GM12878 (cell line): ENCODE data around the gene LILRB5. TPM values are rescaled to one million over a fixed set of nuclear protein-coding genes. Genes with fewer than 3 reads are reported as not detected.
"Not testable (repeated sequence)": the region's sequence is repeated elsewhere in the genome, so short reads cannot be mapped to it uniquely, and the experiment has no call there.

ENCODE experiments used
- ATAC-seq: fragments of 200-7000 bp; cut with Tn5 transposase; 3 replicates; pipeline ENCODE4 v1.9.1; 2020; ENCODE audit warnings: mild to moderate bottlenecking, moderate library complexity
- BruUV-seq: library from RNA; stranded (reverse); fragments of 400-500 nt; replicated peaks from 2 replicates; lab custom pipeline; 2021; lab: Mats Ljungman, UMichigan
- CTCF ChIA-PET: fragments of 300-600 bp; sonication (Branson Sonifier 250); formaldehyde crosslinking; extraction: SDS; loops from one replicate; lab custom pipeline; 2021; ENCODE audit warnings: inconsistent platforms; lab: Yijun Ruan, JAX
- POLR2A ChIA-PET: fragments of 350-600 bp; formaldehyde crosslinking; extraction: SDS; loops from one replicate; lab custom pipeline; 2021; ENCODE audit warnings: inconsistent platforms; lab: Charles Lee
- RAD21 ChIA-PET: fragments of 300-600 bp; sonication (Branson Sonifier 250); formaldehyde crosslinking; loops from one replicate; lab custom pipeline; 2023; ENCODE audit warnings: antibody characterized with exemption; ENCODE audit not compliant: unreplicated experiment; lab: Charles Lee
- SMC1A ChIA-PET: fragments of 300-600 bp; sonication (Branson Sonifier 250); formaldehyde crosslinking; loops from one replicate; lab custom pipeline; 2023; ENCODE audit not compliant: unreplicated experiment, uncharacterized antibody; lab: Charles Lee
- DNase-seq: peaks from one replicate; pipeline ENCODE4 v3.0.0-alpha.2; 2011; ENCODE audit warnings: low read depth, low spot score
- FAIRE-seq: peaks from 3 replicates; lab custom pipeline; 2011; peaks lifted over from hg19 to GRCh38; lab: Jason Lieb, UNC
- H2AFZ ChIP-seq: 2 replicates; pipeline ENCODE4 v1.6.0; 2011; ENCODE audit warnings: low read depth, low read length, control low read depth; ENCODE audit not compliant: control insufficient read depth
- H3K27ac ChIP-seq: 2 replicates; pipeline ENCODE4 v1.5.1; 2011; ENCODE audit warnings: control low read depth; ENCODE audit not compliant: control insufficient read depth, insufficient read depth
- H3K27me3 ChIP-seq, 2 experiments: replicated peaks in 1 of 2; 2 replicates each; pipeline versions ENCODE4 v1.6.0 to v1.6.1; 2011; ENCODE audit warnings: low read length in 1 of 2; ENCODE audit not compliant: control insufficient read depth in 2 of 2, insufficient read depth in 2 of 2
- H3K36me3 ChIP-seq, 2 experiments: 2 replicates each; pipeline ENCODE4 v1.5.1; 2011; ENCODE audit warnings: low read length in 1 of 2; ENCODE audit not compliant: control insufficient read depth in 2 of 2, insufficient read depth in 2 of 2
- H3K4me1 ChIP-seq: 2 replicates; pipeline ENCODE4 v1.6.1; 2011; ENCODE audit warnings: mild to moderate bottlenecking, low read length, moderate library complexity, mixed read lengths; ENCODE audit not compliant: control insufficient read depth, insufficient read depth
- H3K4me2 ChIP-seq: 2 replicates; pipeline ENCODE4 v1.6.0; 2011; ENCODE audit warnings: control low read depth; ENCODE audit not compliant: control insufficient read depth, insufficient read depth
- H3K4me3 ChIP-seq: fragments of 200-600 bp; sonication (generic); 2 replicates; pipeline ENCODE4 v1.5.1; 2016
- H3K79me2 ChIP-seq: 2 replicates; pipeline ENCODE4 v1.6.0; 2011; ENCODE audit warnings: low read length; ENCODE audit not compliant: control insufficient read depth, insufficient read depth
- H3K9ac ChIP-seq: 2 replicates; pipeline ENCODE4 v1.8.0; 2011; ENCODE audit warnings: low read length, control low read depth, mixed read lengths; ENCODE audit not compliant: control insufficient read depth, insufficient read depth
- H3K9me3 ChIP-seq: replicated peaks from 3 replicates; pipeline ENCODE4 v1.5.1; 2011; ENCODE audit warnings: mild to moderate bottlenecking, low read length; ENCODE audit not compliant: control insufficient read depth, insufficient read depth
- H4K20me1 ChIP-seq: 2 replicates; pipeline ENCODE4 v1.6.0; 2011; ENCODE audit not compliant: control insufficient read depth, insufficient read depth
- CBX3 ChIP-seq: fragments of 200-600 bp; sonication (generic); IDR thresholded peaks from 2 replicates; pipeline ENCODE4 v1.6.1; 2016; ENCODE audit warnings: low read depth, borderline replicate concordance
- RELA ChIP-seq: fragments of 450-650 bp; IDR thresholded peaks from 2 replicates; pipeline ENCODE4 v1.8.0; 2014; ENCODE audit warnings: borderline replicate concordance; ENCODE audit not compliant: partially characterized antibody
- ZSCAN29 ChIP-seq: fragments of 450-650 bp; IDR thresholded peaks from 2 replicates; pipeline ENCODE4 v1.6.1; 2017; ENCODE audit warnings: mild to moderate bottlenecking, moderate library complexity
- WGBS: methylation state at CpG from one replicate; pipeline ENCODE4 v1.1.6; 2016; ENCODE audit warnings: low lambda C conversion rate; ENCODE audit not compliant: insufficient replicate concordance, insufficient coverage; ENCODE audit errors: missing lambda C conversion rate; 5-methylcytosine and 5-hydroxymethylcytosine counted together
- in situ Hi-C: fragments of 300-500 bp; cut with MboI; formaldehyde crosslinking; loops from 9 replicates; pipeline ENCODE4 v1.14.3; 2018; ENCODE audit warnings: mixed read lengths
- intact Hi-C: fragments of 100-400 bp; cut with micrococcal nuclease; formaldehyde crosslinking; loops from one replicate; pipeline ENCODE4 v1.14.2; 2022; ENCODE audit not compliant: unreplicated experiment
- polyA plus RNA-seq, 11 experiments: library from polyadenylated mRNA; depleted of rRNA in 4 of 11; unstranded in 6 of 11; stranded (reverse) in 5 of 11; fragments of >200 nt; fragmentation: Nextera tagmentation in 4 of 11; fragmentation: Illumina TruSeq in 1 of 11; extraction: Ambion mirVana in 4 of 11; extraction: Trizol in 1 of 11; gene quantifications; 1 replicate in 1 of 11; 2 replicates in 10 of 11; pipeline versions ENCODE4 v1.2.1 to v1.2.3, GENCODE V29; 2011 to 2016; ENCODE audit warnings: inconsistent platforms in 2 of 11, missing spikeins in 2 of 11, low read depth in 1 of 11
- total RNA-seq, 4 experiments: library from RNA; depleted of rRNA in 3 of 4; stranded (reverse); fragments of >200 nt in 3 of 4; fragmentation: Illumina TruSeq in 1 of 4; extraction: Trizol in 1 of 4; gene quantifications; 2 replicates each; pipeline versions ENCODE4 v1.2.1 to v1.2.3, GENCODE V29; 2013 to 2021
- TF ChIP-seq, protein P1 (sequence below): fragments of 450-650 bp; IDR thresholded peaks from 2 replicates; pipeline ENCODE4 v1.6.1; 2017; ENCODE audit warnings: mild to moderate bottlenecking, moderate library complexity

Gene LILRB5
- total and polyA plus RNA-seq, 10 of the 15 experiments (the other 5 are each of a cell fraction or from before 2014, with no cell fraction given), result 0.01 to 0.13 TPM; not detected in 8

DNA sequence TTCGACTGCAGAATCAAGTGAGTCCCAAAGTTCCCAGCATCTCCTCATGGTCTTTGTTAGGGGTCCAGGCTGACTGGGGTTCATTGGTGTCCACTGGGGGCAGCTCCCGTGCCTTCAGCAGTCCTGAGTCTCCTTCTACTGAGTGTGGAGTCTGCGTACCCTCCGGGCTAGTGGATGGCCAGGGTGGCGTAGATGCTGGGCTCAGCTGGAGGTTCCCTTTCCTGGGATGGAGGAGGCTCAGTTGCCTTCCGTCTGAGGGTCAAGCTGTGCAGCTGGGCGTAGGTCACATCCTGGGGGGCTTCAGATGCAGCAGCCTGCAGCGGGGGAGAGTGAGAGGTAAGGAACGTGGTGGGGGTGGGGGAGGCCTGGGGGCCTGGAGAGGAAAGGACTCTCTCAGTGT is 17.4 kb upstream of the LILRB5 start:
- BruUV-seq, H3K27ac ChIP-seq, H3K9me3 ChIP-seq, RAD21 ChIA-PET, H3K79me2 ChIP-seq, intact Hi-C loops, H2AFZ ChIP-seq, H3K27me3 ChIP-seq, in situ Hi-C loops, H3K4me1 ChIP-seq, H3K36me3 ChIP-seq, H3K4me2 ChIP-seq, FAIRE-seq, POLR2A ChIA-PET, DNase-seq, ATAC-seq, CTCF ChIA-PET, H3K9ac ChIP-seq, H3K4me3 ChIP-seq, SMC1A ChIA-PET, H4K20me1 ChIP-seq: not testable (repeated sequence)
- whole genome bisulfite sequencing, result 34% methylated on average over 7 of the region's 9 CpGs

DNA sequence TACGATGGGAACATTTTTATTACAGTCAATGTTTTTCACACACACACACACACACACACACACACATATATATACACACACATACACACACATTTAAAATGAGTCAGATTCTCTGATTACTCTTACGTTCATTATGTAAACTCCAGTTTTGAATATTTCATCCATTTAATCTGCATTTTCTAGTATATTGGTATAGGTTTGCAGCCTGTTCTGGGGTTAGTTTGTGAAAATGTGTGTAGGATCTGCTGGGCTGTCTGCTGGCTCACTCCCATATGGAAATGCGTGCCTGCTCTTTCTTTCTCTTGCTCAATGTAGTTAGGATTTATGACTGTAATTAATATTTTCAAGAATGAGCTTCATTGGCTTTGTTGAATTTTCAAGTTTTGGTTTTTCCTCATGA is 16.7 kb upstream of the LILRB5 start:
- BruUV-seq, result no TSS peak
- ATAC-seq (no peak), DNase-seq (no peak), FAIRE-seq (no peak)
- in situ Hi-C loops, result no loop called here
- POLR2A ChIA-PET, result no interaction called here
- Histone ChIP-seq H3K4me3 (no peak overlapping the region), H3K4me1 (no peaks in the 10 kb centered on the region), H3K27ac (no peak overlapping the region), H4K20me1 (no peaks in the 10 kb centered on the region), H3K36me3 (no peaks in the 10 kb centered on the region), H3K9me3 (no peaks in the 10 kb centered on the region; the same call in 2 of the 3 replicates), H3K9ac (no peak overlapping the region), H3K27me3 (no peaks in the 10 kb centered on the region; a peak in 1 of 4 replicates), H3K79me2 (no peaks in the 10 kb centered on the region), H3K4me2 (no peak overlapping the region), H2AFZ (no peak overlapping the region)
- SMC1A ChIA-PET, result interaction anchor here (0.6 kb wide), 1 partner anchor 156 kb away, joined by 3 read pairs; no protein-coding TSS in a partner anchor
- TF ChIP-seq ZSCAN29, result no peak
- TF ChIP-seq, protein P1, sequence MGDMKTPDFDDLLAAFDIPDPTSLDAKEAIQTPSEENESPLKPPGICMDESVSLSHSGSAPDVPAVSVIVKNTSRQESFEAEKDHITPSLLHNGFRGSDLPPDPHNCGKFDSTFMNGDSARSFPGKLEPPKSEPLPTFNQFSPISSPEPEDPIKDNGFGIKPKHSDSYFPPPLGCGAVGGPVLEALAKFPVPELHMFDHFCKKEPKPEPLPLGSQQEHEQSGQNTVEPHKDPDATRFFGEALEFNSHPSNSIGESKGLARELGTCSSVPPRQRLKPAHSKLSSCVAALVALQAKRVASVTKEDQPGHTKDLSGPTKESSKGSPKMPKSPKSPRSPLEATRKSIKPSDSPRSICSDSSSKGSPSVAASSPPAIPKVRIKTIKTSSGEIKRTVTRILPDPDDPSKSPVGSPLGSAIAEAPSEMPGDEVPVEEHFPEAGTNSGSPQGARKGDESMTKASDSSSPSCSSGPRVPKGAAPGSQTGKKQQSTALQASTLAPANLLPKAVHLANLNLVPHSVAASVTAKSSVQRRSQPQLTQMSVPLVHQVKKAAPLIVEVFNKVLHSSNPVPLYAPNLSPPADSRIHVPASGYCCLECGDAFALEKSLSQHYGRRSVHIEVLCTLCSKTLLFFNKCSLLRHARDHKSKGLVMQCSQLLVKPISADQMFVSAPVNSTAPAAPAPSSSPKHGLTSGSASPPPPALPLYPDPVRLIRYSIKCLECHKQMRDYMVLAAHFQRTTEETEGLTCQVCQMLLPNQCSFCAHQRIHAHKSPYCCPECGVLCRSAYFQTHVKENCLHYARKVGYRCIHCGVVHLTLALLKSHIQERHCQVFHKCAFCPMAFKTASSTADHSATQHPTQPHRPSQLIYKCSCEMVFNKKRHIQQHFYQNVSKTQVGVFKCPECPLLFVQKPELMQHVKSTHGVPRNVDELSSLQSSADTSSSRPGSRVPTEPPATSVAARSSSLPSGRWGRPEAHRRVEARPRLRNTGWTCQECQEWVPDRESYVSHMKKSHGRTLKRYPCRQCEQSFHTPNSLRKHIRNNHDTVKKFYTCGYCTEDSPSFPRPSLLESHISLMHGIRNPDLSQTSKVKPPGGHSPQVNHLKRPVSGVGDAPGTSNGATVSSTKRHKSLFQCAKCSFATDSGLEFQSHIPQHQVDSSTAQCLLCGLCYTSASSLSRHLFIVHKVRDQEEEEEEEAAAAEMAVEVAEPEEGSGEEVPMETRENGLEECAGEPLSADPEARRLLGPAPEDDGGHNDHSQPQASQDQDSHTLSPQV, result no peak
- no peak for TF ChIP-seq RELA
- no peak for TF ChIP-seq CBX3
- WGBS, result 17% methylated on average over 3 of the region's 3 CpGs
- RAD21 ChIA-PET, result no interaction called here
- CTCF ChIA-PET, result interaction anchor here (0.8 kb wide), 1 partner anchor 21 kb away, joined by 3 read pairs; no protein-coding TSS in a partner anchor
- intact Hi-C loops, result no loop called here

DNA sequence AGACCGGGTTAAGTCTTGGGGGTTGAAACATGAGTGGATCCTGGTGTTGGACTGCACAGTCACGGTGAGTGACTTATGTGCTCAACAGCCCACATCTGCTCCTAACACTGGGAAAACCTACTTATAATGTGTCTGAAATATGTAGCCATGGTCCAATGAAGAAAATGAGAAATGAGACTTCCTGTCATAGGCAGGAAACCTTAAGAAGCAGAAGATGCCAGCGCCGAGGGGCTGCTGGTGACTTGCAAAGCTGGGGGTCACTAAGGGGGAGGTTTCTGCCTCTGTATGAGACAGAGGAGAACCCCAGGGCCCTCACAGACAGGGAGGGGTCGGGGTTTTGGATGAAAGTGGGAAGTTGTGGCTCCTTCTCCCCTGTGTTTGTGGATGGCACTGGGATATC is 15.1 kb upstream of the LILRB5 start:
- SMC1A ChIA-PET, POLR2A ChIA-PET, H3K27me3 ChIP-seq, RAD21 ChIA-PET, H4K20me1 ChIP-seq, H3K79me2 ChIP-seq, H3K4me1 ChIP-seq, intact Hi-C loops, H3K9ac ChIP-seq, CTCF ChIA-PET, H3K9me3 ChIP-seq, BruUV-seq, DNase-seq, FAIRE-seq, ATAC-seq, H3K27ac ChIP-seq, H2AFZ ChIP-seq, H3K4me3 ChIP-seq, in situ Hi-C loops, H3K4me2 ChIP-seq, H3K36me3 ChIP-seq: not testable (repeated sequence)
- 5% methylated on average over 5 of the region's 5 CpGs for WGBS
